Stomach smooth muscle (tissue), 2 donors: Measurements from ENCODE around the gene GLRA3.

Source experiments
- H3K27ac ChIP-seq: one replicate; pipeline ENCODE4 v1.7.0; 2013; ENCODE audit warnings: mild to moderate bottlenecking, low read length, inconsistent platforms
- H3K27me3 ChIP-seq, 2 donors: one replicate each; pipeline ENCODE4 v1.7.0; 2013; ENCODE audit warnings: low read length in 2 of 2; ENCODE audit not compliant: insufficient read depth in 2 of 2, control insufficient read depth in 1 of 2
- H3K36me3 ChIP-seq, 2 donors: one replicate each; pipeline ENCODE4 v1.7.0; 2013; ENCODE audit warnings: low read length in 2 of 2; ENCODE audit not compliant: control insufficient read depth in 2 of 2, insufficient read depth in 2 of 2
- H3K4me1 ChIP-seq: one replicate; pipeline ENCODE4 v1.7.0; 2013; ENCODE audit warnings: low read length; ENCODE audit not compliant: control insufficient read depth, insufficient read depth
- H3K4me3 ChIP-seq, 2 donors: one replicate each; pipeline ENCODE4 v1.7.0; 2013; ENCODE audit warnings: low read length in 2 of 2
- H3K9ac ChIP-seq, 2 donors: one replicate each; pipeline ENCODE4 v1.7.0; 2013; ENCODE audit warnings: low read length in 2 of 2, mild to moderate bottlenecking in 1 of 2
- H3K9me3 ChIP-seq, 2 donors: one replicate each; pipeline ENCODE4 v1.7.0; 2013; ENCODE audit warnings: low read length in 2 of 2; ENCODE audit not compliant: control insufficient read depth in 2 of 2
- donor health status: healthy.
- donor health status: Pancreatic carcinoma.

Gene GLRA3

GRCh38 chr4:174757736-174758135 is 71.3 kb downstream of the GLRA3 start:
- Histone ChIP-seq H3K9me3 (no peaks in the 10 kb centered on the region), H3K4me3 (no peak overlapping the region), H3K36me3 (no peaks in the 10 kb centered on the region), H3K9ac (no peak overlapping the region), H3K27me3 (no peaks in the 10 kb centered on the region), H3K27ac (no peak overlapping the region), H3K4me1 (no peaks in the 10 kb centered on the region)

GRCh38 chr4:174753021-174753420 is 76.0 kb downstream of the GLRA3 start:
- Histone ChIP-seq H3K4me1 (peaks cover 5% of the 10 kb centered on the region), H3K27me3 (no peaks in the 10 kb centered on the region), H3K36me3 (no peaks in the 10 kb centered on the region), H3K4me3 (no peak overlapping the region), H3K9me3 (no peaks in the 10 kb centered on the region), H3K27ac (no peak overlapping the region), H3K9ac (no peak overlapping the region)

GRCh38 chr4:174752026-174752425 is 77.0 kb downstream of the GLRA3 start:
- H3K36me3 ChIP-seq = no peaks in the 10 kb centered on the region
- no peak overlapping the region for H3K27ac ChIP-seq
- H3K4me1 ChIP-seq = peaks cover 5% of the 10 kb centered on the region
- no peak overlapping the region for H3K4me3 ChIP-seq
- no peaks in the 10 kb centered on the region for H3K9me3 ChIP-seq
- no peak overlapping the region for H3K9ac ChIP-seq
- no peaks in the 10 kb centered on the region for H3K27me3 ChIP-seq

GRCh38 chr4:174749091-174749490 is 80.0 kb downstream of the GLRA3 start:
- Histone ChIP-seq H3K9ac (no peak overlapping the region), H3K4me1 (peaks cover 5% of the 10 kb centered on the region), H3K36me3 (no peaks in the 10 kb centered on the region), H3K9me3 (no peaks in the 10 kb centered on the region), H3K4me3 (peak overlapping the region in 1 of 2 donors; percentile 5), H3K27ac (no peak overlapping the region), H3K27me3 (no peaks in the 10 kb centered on the region)

- no peak overlapping the region for H3K4me3 ChIP-seq
- no peaks in the 10 kb centered on the region for H3K36me3 ChIP-seq
- no peak overlapping the region for H3K9ac ChIP-seq
- no peaks in the 10 kb centered on the region for H3K27me3 ChIP-seq
- peaks cover 5% of the 10 kb centered on the region for H3K4me1 ChIP-seq
- H3K9me3 ChIP-seq = no peaks in the 10 kb centered on the region
- no peak overlapping the region for H3K27ac ChIP-seq
These were observed 82.3 kb downstream of the GLRA3 start for GRCh38 chr4:174746710-174747109.

GRCh38 chr4:174742561-174742960 is 86.5 kb downstream of the GLRA3 start:
- Histone ChIP-seq H3K36me3 (no peaks in the 10 kb centered on the region), H3K4me3 (no peak overlapping the region), H3K9me3 (no peaks in the 10 kb centered on the region), H3K27me3 (no peaks in the 10 kb centered on the region), H3K27ac (no peak overlapping the region), H3K9ac (no peak overlapping the region), H3K4me1 (no peaks in the 10 kb centered on the region)

GRCh38 chr4:174739576-174739975 is 89.5 kb downstream of the GLRA3 start:
- Histone ChIP-seq H3K4me1 (no peaks in the 10 kb centered on the region), H3K4me3 (no peak overlapping the region), H3K9me3 (no peaks in the 10 kb centered on the region), H3K36me3 (no peaks in the 10 kb centered on the region), H3K27ac (no peak overlapping the region), H3K27me3 (no peaks in the 10 kb centered on the region), H3K9ac (no peak overlapping the region)

- Histone ChIP-seq H3K27me3 (no peaks in the 10 kb centered on the region), H3K4me3 (no peak overlapping the region), H3K36me3 (no peaks in the 10 kb centered on the region), H3K9ac (no peak overlapping the region), H3K9me3 (no peaks in the 10 kb centered on the region), H3K27ac (no peak overlapping the region), H3K4me1 (no peaks in the 10 kb centered on the region)
These were observed 94.9 kb downstream of the GLRA3 start for GRCh38 chr4:174734181-174734580.

GRCh38 chr4:174717828-174718227 is 111.2 kb downstream of the GLRA3 start:
- Histone ChIP-seq H3K27me3 (no peaks in the 10 kb centered on the region), H3K36me3 (no peaks in the 10 kb centered on the region), H3K27ac (no peak overlapping the region), H3K9ac (no peak overlapping the region), H3K9me3 (no peaks in the 10 kb centered on the region), H3K4me3 (no peak overlapping the region), H3K4me1 (no peaks in the 10 kb centered on the region)

GRCh38 chr4:174716986-174717770 is 111.9 kb downstream of the GLRA3 start:
- no peaks in the 10 kb centered on the region for H3K4me1 ChIP-seq
- H3K27me3 ChIP-seq = no peaks in the 10 kb centered on the region
- no peak overlapping the region for H3K27ac ChIP-seq
- peak overlapping the region in 1 of 2 donors; percentile 15 for H3K9ac ChIP-seq
- H3K4me3 ChIP-seq = no peak overlapping the region
- H3K9me3 ChIP-seq = no peaks in the 10 kb centered on the region
- no peaks in the 10 kb centered on the region for H3K36me3 ChIP-seq

GRCh38 chr4:174714393-174715211 is 114.4 kb downstream of the GLRA3 start:
- Histone ChIP-seq H3K27ac (no peak overlapping the region), H3K9ac (no peak overlapping the region), H3K36me3 (no peaks in the 10 kb centered on the region), H3K9me3 (no peaks in the 10 kb centered on the region), H3K4me1 (no peaks in the 10 kb centered on the region), H3K27me3 (no peaks in the 10 kb centered on the region), H3K4me3 (no peak overlapping the region)
